Measurements from ENCODE around the gene PLA2G2A. TPM values are rescaled to one million over a fixed set of nuclear protein-coding genes. Genes with fewer than 3 reads are reported as not detected.

Gene PLA2G2A
- total and polyA plus RNA-seq, 9 of the 15 experiments (the other 6 are each of a cell fraction or from before 2014, with no cell fraction given) = not detected

DNA sequence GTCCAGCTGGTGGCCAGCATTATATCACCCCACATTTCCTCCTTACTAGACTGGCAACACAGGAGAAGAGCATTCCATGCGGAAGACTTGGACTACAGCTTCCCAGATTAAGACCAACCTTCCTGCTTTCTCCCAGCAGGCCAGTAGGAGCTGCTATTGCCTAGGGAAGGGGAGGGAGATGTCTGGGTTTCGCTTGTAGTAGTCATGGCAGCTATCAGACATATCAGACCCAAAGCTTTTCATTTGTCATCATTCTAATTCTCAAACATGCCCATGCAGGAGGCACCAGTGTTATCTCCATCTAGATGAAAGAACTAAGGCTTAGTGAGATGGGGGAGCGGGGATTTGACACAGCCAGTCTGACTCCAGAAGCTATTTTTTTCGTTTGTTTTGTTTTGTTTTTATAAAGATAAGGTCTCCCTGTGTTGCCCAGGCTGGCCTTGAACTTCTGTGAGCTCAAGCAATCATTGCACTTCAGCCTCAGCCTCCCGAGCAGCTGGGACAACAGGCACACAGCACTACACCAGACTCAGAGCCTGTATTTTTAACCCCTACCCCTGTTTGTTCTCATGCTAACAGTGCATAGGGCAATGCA is 4.5 kb downstream of the PLA2G2A start (continued):
- TF ChIP-seq THRB (CRISPR knock-in tag; conservative IDR thresholded peaks at IDR 0.05) = 0 out of 2 replicates have a peak, but pooled peaks have one; percentile 7
- TF ChIP-seq KAT7 (CRISPR knock-in tag; IDR thresholded peaks at IDR 0.05; ENCODE audit: borderline replicate concordance) = no peak
- no peak for TF ChIP-seq E4F1 (CRISPR knock-in tag; IDR thresholded peaks at IDR 0.05; ENCODE audit: borderline replicate concordance)
- TF ChIP-seq, protein P1, sequence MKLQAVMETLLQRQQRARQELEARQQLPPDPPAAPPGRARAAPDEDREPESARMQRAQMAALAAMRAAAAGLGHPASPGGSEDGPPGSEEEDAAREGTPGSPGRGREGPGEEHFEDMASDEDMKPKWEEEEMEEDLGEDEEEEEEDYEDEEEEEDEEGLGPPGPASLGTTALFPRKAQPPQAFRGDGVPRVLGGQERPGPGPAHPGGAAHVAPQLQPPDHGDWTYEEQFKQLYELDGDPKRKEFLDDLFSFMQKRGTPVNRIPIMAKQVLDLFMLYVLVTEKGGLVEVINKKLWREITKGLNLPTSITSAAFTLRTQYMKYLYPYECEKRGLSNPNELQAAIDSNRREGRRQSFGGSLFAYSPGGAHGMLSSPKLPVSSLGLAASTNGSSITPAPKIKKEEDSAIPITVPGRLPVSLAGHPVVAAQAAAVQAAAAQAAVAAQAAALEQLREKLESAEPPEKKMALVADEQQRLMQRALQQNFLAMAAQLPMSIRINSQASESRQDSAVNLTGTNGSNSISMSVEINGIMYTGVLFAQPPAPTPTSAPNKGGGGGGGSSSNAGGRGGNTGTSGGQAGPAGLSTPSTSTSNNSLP (IDR thresholded peaks at IDR 0.05; ENCODE audit: borderline replicate concordance, low read depth, low read length) = peak; percentile 77; the same call in 1 of the 2 replicates
- peak; percentile 65; the same call in 1 of the 2 replicates for TF ChIP-seq STAG1 (CRISPR knock-in tag; IDR thresholded peaks at IDR 0.05; ENCODE audit: borderline replicate concordance)
- TF ChIP-seq PPARD (CRISPR knock-in tag; IDR thresholded peaks at IDR 0.05) = no peak
- TF ChIP-seq FOSL1 (tag; conservative IDR thresholded peaks at IDR 0.05) = peak; percentile 29; the same call in 1 of the 2 replicates
- TF ChIP-seq, protein P2, sequence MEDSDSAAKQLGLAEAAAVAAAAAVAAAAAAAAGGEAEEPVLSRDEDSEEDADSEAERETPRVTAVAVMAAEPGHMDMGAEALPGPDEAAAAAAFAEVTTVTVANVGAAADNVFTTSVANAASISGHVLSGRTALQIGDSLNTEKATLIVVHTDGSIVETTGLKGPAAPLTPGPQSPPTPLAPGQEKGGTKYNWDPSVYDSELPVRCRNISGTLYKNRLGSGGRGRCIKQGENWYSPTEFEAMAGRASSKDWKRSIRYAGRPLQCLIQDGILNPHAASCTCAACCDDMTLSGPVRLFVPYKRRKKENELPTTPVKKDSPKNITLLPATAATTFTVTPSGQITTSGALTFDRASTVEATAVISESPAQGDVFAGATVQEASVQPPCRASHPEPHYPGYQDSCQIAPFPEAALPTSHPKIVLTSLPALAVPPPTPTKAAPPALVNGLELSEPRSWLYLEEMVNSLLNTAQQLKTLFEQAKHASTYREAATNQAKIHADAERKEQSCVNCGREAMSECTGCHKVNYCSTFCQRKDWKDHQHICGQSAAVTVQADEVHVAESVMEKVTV (CRISPR knock-in tag; IDR thresholded peaks at IDR 0.05) = peak; percentile 97
- peak; percentile 95 to 99 for TF ChIP-seq RAD21 (CRISPR knock-in tag; conservative IDR thresholded peaks at IDR 0.05 in 1 of 2, IDR thresholded peaks at IDR 0.05 in 1 of 2)
- no peak for TF ChIP-seq MAFF (IDR thresholded peaks at IDR 0.05; ENCODE audit: low read length)
- no peak for TF ChIP-seq ZFX (CRISPR knock-in tag; IDR thresholded peaks at IDR 0.05)
- TF ChIP-seq FOXJ2 (tag; IDR thresholded peaks at IDR 0.05) = peak; percentile 99
- TF ChIP-seq, protein P3, sequence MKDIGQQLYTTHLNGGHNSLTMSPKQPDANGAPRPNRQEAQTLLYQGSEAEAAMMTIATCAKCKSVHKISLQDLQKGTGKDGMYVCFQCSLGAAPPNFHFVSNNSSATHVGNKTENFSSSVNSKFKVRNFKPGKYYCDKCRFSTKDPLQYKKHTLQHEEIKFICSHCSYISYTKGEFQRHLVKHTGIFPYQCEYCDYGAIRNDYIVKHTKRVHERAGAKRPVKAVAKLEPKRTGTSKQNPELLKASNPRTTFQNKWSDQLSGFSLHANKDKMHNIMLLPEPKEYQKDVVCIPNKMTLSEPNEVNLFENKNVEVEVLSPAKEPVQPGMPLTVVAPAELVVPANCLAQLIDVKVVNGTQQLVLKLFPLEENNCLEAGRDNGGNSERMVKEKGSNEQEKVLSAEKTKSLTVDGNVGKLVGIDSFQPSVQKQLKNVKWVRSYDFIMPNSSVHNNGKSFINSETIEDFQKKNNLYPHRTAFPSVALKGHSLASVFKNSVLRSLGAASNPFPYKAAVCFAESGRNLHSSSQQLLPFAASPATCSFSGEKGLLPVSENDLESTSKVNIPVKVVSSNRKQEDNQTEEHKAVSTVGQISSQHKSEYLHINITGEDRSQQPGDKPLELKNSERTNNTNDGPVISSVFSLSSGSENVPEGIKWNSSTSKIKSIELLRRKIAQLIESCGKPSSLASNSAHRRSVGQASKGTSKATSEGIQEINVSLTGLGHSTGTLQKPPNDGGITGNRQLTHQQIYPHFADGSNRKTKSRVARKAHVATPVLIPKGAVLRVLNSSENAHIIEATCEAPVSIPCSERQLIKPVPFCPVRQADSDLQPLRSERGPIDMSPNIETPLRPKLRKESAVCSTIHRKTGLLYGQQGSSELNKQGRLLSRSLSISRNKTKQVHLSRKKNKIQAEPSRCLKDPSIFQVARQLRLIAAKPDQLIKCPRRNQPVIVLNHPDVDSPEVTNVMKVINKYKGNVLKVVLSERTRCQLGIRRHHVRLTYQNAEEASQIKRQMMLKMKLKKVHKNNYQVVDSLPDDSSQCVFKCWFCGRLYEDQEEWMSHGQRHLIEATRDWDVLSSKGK (CRISPR knock-in tag; IDR thresholded peaks at IDR 0.05) = no peak
- 0 out of 2 replicates have a peak, but pooled peaks have one; percentile 7 for TF ChIP-seq CREM (IDR thresholded peaks at IDR 0.05; ENCODE audit: low read depth)
- TF ChIP-seq BMI1 (IDR thresholded peaks at IDR 0.05; ENCODE audit: low read length) = peak; percentile 75
- no peak for TF ChIP-seq TBP (optimal IDR thresholded peaks at IDR 0.05; ENCODE audit: low read depth, low read length)
- 0 out of 2 replicates have a peak, but pooled peaks have one; percentile 10 for TF ChIP-seq SOX6 (IDR thresholded peaks at IDR 0.05)
